GM12801 (cell line): ENCODE data around the gene FAAP100.

Experiments
- CTCF ChIP-seq: IDR thresholded peaks from one replicate; pipeline ENCODE4 v1.5.1; 2011; ENCODE audit warnings: control low read depth; ENCODE audit not compliant: insufficient read length; ENCODE audit errors: extremely low read depth

FAAP100 gene

GRCh38 chr17:81556863-81557262 is 4.7 kb upstream of the FAAP100 start:
- no peak for TF ChIP-seq CTCF

- no peak for TF ChIP-seq CTCF
These were observed 4.1 kb upstream of the FAAP100 start for GRCh38 chr17:81556175-81556691.

- no peak for TF ChIP-seq CTCF
These were observed 1.5 kb upstream of the FAAP100 start for GRCh38 chr17:81553616-81554181.

GRCh38 chr17:81553018-81553615 is 964 bp upstream of the FAAP100 start:
- TF ChIP-seq CTCF = no peak

- TF ChIP-seq CTCF = no peak
These were observed 502 bp downstream of the FAAP100 start for GRCh38 chr17:81551458-81552243.

- no peak for TF ChIP-seq CTCF
These were observed 1.2 kb downstream of the FAAP100 start for GRCh38 chr17:81550830-81551457.

- TF ChIP-seq CTCF = no peak
These were observed 1.9 kb downstream of the FAAP100 start for GRCh38 chr17:81550285-81550684.
